IPS-18c (cell line): ENCODE data around the gene NAV2.
"Not testable (repeated sequence)": the region's sequence is repeated elsewhere in the genome, so short reads cannot be mapped to it uniquely, and the experiment has no call there.

ENCODE experiments used
- H3K4me3 ChIP-seq: 2 replicates; pipeline ENCODE4 v1.7.0; 2013; ENCODE audit warnings: low read depth, mild to moderate bottlenecking, low read length, moderate library complexity; ENCODE audit not compliant: insufficient read depth
- H3K9me3 ChIP-seq: one replicate; pipeline ENCODE4 v1.6.1; 2013; ENCODE audit warnings: mild to moderate bottlenecking, low read length, moderate library complexity; ENCODE audit not compliant: control insufficient read depth, insufficient read depth

NAV2 gene

DNA sequence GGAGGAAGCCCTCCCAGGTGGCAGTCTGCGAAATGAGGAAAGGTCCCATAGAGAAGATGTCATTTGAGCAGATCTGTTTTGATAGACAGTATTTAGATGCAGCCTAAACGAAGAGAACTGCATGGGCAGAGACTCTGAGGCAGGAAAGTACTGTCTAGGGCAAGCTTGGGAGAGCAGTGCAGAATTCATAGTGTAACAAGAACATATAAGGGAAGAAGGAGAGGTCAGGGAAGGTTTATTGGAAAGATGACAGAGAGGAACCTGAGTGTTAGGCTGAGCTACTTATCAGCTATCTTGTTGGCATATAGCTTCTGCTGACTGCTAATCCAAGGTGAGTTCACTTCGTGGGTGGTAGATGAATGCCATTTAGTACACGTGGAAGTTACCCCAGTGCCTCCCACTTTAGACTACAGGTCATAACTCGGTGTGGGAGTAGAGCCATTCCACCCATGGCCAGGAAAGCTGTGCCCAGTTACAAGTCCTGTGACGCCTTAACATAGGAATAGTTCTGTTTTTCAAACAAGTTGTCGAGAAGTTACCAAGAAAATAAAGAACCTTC lies 348.1 kb downstream of the NAV2 start:
- Histone ChIP-seq H3K9me3 (no peaks in the 10 kb centered on the region), H3K4me3 (no peak overlapping the region)

DNA sequence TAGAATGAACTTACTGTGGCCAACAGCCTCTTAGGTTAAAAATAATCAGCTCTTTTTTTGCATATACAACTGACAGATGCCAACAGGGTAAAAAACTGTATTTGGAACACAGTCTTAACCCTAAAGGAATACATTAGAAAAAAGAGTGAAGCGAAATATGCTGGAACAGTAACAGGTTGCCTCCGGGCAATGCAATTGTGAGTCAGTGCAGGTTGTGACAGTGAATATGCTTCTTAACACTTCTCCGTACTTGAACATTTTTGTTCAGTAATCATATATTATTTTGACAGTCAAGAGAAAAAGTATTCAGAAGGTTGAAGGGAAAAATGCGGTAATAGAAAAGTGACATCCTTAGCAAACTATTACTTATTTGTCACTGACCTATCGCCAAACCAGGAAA lies 349.1 kb downstream of the NAV2 start:
- Histone ChIP-seq H3K9me3 (no peaks in the 10 kb centered on the region), H3K4me3 (no peak overlapping the region)

DNA sequence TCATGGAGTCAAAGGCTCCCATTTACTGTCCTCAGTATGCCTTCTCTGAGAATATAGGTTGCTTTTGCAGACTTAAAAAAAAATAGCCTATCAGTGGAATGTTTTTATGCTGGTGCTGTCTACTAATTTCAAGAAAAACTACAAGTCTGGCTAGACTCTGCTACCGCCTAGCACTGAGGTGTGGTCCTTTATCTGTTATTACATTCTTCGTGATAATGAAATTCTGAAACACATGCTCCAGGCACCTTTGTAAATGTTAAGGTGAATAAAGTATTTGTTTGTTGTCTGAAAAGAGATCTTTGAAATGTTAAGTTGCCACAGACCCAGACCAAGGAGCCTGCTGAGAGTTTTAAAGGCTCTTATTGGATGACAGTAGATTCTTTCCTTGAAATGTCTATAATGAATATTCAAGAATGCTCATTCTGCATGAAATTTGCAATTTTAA lies 352.3 kb downstream of the NAV2 start:
- H3K9me3 ChIP-seq: no peaks in the 10 kb centered on the region
- H3K4me3 ChIP-seq: no peak overlapping the region

DNA sequence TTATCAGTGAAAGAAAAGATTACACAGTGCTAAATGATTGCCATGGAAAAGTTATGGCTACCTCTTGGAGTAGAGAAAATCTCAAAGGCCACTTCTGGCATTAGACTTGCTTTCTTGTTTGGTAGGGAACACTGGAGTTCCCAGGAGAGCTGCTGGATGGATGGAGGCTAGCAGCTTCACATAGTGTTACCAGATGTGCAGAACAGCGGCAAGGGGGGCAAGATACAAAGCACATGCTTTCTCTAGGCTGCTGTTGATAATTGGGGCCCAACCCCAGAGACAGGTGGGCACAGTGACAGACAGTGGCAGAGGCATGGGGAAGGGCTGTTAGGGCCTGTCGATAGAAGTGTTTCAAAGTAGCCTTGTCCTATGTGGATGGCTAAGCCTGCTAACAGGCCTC lies 352.8 kb downstream of the NAV2 start:
- Histone ChIP-seq H3K9me3 (no peaks in the 10 kb centered on the region), H3K4me3 (no peak overlapping the region)

DNA sequence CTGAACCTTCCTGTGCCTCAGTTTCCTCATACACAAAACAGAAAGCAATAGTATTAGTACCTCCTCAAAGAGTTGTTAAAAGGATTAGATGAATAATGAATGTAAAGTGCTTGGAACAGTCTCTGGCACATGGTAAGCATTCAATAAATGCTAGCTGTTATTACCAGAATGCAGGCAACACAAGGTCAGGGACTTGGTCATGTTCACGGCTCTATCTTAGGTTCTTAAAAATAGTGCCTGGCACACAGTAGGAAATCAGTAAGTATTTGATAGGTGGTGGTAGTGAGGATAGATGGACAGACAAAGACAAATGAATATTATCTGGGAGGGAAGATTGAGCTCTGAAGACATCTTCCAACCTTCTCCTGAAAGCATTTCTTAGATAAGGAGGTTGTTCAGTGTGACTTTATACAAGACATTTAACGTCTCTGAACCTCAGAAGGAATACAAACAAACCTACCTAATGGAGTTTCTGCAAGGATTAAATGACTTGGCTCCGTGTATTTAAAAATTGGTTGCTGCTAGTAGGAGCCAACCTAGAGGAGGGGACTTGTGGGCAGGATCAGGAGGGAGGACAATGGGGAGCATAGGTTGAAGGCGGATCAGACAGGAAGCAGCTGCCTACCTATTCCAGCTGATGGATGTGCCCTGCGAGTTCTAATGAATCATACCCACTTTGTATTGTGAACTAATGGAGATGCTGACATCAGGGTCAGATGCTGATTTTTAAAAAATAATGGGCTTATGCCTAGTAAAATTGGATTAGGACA lies 353.6 kb downstream of the NAV2 start:
- no peak overlapping the region for H3K4me3 ChIP-seq

DNA sequence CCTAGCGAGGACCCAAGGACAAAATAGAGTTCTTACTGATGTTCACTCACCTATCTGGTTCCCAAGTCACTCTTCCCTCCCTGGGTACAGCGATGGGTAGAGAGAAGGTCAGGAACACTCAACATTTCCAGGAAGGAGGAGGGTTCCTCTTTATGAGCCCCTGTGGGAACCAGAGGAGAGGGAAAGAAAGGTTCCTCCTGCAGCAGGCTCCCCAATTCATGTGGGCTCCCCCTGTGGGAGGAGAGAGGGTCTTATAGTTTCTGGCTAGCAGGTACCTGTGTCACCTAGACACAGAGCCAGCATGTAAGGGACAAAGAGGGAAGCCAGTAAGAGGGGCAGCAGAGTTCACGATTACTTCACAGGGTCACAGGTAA lies 354.1 kb downstream of the NAV2 start:
- Histone ChIP-seq H3K9me3 (no peaks in the 10 kb centered on the region), H3K4me3 (no peak overlapping the region)

More for the DNA sequence above, 353.6 kb downstream of the NAV2 start:
- H3K9me3 ChIP-seq: no peaks in the 10 kb centered on the region

DNA sequence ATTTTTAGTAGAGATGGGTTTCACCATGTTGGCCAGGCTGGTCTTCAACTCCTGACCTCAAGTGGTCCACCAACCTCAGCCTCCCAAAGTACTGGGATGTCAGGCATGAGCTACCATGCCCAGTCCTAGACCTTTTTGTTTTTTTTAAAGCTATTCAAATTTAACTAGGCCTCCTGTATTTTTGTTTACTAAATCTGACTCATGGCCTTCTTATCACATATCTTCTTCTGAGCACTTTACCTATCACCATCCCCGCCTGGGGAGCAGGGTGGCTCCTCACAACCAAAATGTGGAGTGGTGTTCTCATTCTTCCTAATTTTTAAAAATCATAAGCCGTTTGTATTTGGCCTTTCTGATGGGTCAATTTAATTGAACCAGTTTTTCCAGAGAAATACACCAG lies 355.0 kb downstream of the NAV2 start:
- H3K9me3 ChIP-seq: no peaks in the 10 kb centered on the region
- no peak overlapping the region for H3K4me3 ChIP-seq

DNA sequence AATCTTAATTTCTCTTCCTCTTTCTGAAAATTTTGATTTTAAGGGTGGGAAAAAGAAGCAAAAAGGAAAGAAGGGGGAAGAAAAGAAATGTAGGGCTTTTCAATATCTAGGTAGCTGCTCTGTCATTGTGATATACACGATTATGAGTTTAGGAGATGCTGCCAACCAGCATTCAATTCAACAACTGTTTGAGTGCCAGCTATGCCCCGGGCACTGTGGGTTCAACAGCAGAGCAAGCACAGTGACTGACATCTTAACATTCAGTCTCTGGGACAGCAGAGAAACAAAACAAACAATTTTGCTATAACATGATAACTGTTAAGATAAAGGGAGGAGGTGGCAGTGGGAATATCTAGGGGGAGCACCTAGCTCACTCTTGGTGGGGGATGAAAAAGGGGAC lies 356.1 kb downstream of the NAV2 start:
- H3K4me3 ChIP-seq: no peak overlapping the region
- no peaks in the 10 kb centered on the region for H3K9me3 ChIP-seq

DNA sequence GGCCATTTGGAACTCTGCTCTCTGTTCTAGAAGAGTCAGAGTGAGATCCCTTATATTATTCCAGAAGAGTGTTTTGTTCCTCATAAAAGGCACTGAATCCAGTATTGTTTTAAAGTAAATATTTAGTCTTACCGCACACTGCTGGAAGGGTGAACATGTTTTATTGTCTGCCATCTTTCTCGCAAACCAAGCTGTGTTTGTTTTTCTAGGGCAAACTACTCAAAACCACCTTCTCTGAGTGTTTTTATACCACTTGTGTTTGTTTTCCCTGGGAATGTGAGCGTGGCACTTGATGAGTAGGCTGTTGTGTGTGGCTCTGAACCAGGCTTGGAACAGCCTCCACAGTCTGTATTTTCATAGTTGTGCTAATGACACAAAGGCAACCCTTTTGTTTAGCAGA lies 357.8 kb downstream of the NAV2 start:
- Histone ChIP-seq H3K9me3 (no peaks in the 10 kb centered on the region), H3K4me3 (no peak overlapping the region)

DNA sequence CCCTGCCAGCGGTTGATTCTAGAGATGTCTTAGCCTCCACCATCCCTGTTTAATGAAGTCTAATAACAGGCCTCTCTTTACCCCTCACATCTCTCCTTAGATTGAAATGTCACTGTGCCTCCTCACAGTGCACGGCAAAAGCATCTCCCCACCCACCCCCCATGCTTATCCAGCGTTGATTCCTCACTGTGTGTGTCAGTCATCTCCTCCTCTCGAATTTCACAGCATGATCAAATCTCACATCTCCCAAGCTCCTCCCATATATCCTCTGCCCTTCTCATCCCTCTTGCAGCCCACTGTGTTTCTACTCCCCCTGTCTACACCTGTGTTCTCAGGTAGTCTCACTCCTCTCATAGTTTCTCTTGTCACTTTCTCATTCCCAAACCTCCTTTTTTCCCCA lies 363.0 kb downstream of the NAV2 start:
- Histone ChIP-seq H3K4me3 (no peak overlapping the region), H3K9me3 (no peaks in the 10 kb centered on the region)

DNA sequence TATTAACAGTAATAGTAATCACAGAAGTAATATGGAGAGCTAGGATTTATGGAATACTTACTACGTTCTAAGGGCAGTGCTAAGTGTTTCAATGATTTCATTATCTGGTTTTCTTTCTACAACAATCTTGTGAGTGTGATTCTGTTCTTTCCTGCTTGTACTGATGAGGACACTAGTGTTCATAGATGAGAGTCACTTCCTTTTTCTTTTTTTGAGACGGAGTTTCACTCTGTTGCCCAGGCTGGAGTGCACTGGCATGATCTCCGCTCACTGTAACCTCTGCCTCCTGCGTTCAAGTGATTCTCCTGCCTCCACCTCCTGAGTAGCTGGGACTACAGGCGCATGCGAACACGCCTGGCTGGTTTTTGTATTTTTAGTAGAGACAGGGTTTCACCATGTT lies 366.2 kb downstream of the NAV2 start:
- H3K9me3 ChIP-seq: no peaks in the 10 kb centered on the region
- H3K4me3 ChIP-seq: no peak overlapping the region

DNA sequence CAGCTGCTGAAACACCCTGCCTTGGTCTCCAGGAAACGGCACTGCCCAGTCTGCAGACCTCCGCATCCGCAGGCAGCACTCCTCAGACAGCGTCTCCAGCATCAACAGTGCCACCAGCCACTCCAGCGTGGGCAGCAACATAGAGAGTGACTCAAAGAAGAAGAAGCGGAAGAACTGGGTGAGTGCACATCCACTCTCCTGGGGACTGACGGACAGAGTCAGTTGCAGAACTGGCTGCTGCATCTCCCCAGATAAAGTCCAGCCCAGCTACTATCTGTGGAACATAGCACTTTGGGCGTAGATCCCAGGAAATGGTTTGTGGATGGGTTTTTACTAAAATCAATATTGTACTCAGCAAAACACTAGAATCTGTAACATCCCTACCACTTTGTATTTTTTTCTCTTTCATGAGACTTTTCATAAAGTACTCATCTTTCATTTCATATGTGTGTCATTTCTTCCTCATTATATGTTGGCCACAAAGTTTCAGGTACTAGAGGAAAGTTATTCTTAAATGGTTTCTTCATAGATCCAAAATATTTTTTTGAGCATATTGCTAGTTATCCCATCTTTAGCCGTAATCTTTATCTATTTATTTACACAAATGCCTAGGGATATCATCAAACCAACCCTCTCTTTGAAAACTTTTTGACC lies 367.5 kb downstream of the NAV2 start:
- no peaks in the 10 kb centered on the region for H3K9me3 ChIP-seq
- no peak overlapping the region for H3K4me3 ChIP-seq

DNA sequence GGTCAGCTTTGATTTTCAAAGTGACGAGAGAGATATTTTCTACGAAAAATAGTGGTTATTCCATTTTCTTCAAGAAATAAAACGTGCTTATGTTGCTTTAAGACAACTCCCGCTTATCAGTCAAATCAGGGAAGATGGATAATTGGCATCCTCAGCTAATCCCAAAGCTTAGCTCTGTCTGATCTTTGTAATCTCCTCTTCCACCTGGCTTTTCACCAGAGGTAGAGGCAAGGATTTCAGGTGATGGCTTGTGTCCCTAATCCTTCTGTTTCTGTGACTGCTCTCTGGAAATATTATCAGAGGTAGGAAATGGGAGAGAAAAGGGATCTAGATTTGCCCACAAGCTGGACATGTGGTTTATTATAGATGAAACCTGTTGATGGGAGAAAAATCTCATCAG lies 368.7 kb downstream of the NAV2 start:
- Histone ChIP-seq H3K9me3 (no peaks in the 10 kb centered on the region), H3K4me3 (no peak overlapping the region)

DNA sequence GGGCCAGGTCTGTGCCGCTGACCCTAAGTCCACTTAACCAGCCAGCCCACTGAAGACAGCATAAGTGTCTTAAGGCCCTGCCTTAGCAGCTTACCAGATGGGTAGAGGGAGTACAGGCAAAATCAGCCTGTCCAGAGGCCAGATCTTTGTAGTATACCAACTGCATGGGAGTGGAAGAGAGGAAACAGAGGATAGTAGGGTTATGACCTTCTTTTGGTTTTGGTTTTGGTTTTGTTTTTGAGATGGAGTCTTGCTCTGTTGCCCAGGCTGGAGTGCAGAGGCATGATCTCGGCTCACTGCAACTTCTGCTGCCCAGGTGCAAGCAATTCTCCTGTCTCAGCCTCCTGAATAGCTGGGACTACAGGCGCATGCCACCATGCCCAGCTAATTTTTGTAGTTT lies 371.2 kb downstream of the NAV2 start:
- not testable (repeated sequence) for H3K4me3 ChIP-seq, H3K9me3 ChIP-seq

DNA sequence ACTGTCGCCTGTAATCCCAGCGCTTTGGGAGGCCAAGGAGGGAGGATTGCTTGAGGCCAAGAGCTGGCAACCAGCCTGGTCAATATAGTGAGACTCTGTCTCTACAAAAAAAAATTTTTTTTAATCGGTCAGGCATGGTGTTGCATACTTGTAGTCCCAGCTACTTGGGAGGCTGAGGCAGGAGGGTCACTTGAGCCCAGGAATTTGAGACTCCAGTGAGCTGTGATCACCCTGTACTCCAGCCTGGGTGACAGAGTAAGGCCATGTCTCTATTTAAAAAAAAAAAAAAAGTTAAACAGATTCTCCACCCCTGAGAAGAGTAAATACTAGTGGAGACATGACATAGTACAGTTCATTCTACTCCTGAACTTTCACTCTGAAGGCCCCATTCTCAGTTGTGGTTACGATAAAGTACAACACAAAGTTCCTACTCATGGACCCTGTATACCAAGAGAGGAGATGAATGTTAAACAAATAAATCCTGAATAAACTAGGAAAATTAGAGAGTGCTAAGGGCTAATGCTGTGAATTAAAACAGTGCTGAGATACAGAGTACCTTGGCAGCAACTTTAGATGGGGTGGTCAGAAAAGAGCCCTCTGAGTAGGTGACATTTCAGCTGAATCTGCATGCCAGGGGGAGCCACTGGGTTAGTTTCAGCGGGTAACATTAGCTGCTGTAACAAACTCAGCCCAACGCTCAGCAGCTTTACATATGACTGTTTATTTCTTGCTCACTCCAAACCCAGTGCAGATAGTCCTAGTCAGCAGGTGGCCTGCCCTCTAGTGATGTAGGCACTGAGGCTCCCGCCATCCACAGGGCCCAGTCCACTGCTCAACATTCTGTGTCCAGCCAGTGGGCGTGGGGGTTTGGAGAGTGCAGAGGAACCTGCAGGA lies 372.5 kb downstream of the NAV2 start:
- Histone ChIP-seq H3K9me3 (no peaks in the 10 kb centered on the region), H3K4me3 (no peak overlapping the region)

DNA sequence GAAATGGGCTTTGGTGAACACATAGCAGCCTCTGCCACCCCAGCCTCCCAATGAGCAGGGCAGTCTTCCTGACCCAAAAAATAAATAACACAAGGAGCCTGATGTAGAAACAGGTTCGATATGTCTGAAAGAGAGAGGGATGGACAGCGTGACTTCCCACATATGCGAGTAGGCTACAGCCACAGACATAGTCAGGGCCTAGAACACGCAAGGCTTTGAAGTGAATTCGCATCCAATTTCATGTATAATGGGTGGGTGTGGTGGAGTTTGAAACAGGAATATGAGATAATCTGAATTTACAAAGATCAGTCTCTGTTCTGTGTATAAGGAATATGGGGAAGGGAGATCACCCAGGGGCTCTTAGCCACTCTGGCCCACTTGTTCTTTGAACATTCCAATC lies 373.3 kb downstream of the NAV2 start:
- no peak overlapping the region for H3K4me3 ChIP-seq
- H3K9me3 ChIP-seq: no peaks in the 10 kb centered on the region

DNA sequence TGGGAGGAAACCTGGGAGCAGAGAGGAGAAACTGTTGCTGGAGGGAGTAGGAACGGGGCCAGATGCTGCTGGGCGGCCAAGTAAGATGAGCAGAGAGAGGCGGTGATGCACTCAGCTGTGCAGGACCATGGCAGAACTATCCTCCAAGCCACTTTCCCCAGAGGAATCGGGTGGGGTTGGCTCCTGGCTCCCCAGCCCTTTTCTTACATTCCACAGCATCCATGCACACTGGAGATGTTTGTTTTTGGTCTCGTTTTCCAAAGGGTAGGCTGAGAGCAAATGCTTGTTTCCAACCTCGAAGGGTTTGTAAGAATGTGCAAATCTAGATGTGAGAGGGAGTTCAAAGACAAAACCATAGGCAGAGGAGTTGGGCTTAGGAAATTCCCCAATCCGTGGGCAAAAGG lies 374.5 kb downstream of the NAV2 start:
- H3K4me3 ChIP-seq: no peak overlapping the region

More for the DNA sequence above, 374.5 kb downstream of the NAV2 start:
- peaks cover 3% of the 10 kb centered on the region for H3K9me3 ChIP-seq
